Sigmoid colon (tissue), 7 donors: ENCODE data around the gene PRELID3B. TPM values are rescaled to one million over a fixed set of nuclear protein-coding genes. Genes with fewer than 3 reads are reported as not detected.

Experiments used
- DNase-seq: peaks from one replicate; pipeline ENCODE4 v3.0.0-alpha.2; 2019
- H3K27ac ChIP-seq, 4 donors: fragments of 200-600 bp; sonication (generic); one replicate each; pipeline ENCODE4 v1.5.1; 2016 to 2019; ENCODE audit warnings: mild to moderate bottlenecking in 1 of 4
- H3K27me3 ChIP-seq, 3 donors: fragments of 200-600 bp; sonication (generic); one replicate each; pipeline ENCODE4 v1.5.1; 2019; ENCODE audit warnings: mild to moderate bottlenecking in 1 of 3
- H3K36me3 ChIP-seq, 4 donors: fragments of 200-600 bp; sonication (generic); one replicate each; pipeline ENCODE4 v1.5.1; 2016 to 2019
- H3K4me1 ChIP-seq, 4 donors: fragments of 200-600 bp; sonication (generic); one replicate each; pipeline ENCODE4 v1.5.1; 2017 to 2019
- H3K4me3 ChIP-seq, 4 donors: fragments of 200-600 bp; sonication (generic); one replicate each; pipeline ENCODE4 v1.5.1; 2017 to 2019; ENCODE audit warnings: mild to moderate bottlenecking in 2 of 4, moderate library complexity in 1 of 4
- H3K9me3 ChIP-seq, 4 donors: fragments of 200-600 bp in 3 of 4; sonication (generic) in 3 of 4; one replicate each; pipeline versions ENCODE4 v1.5.1 to v1.6.1; 2013 to 2019
- CTCF ChIP-seq, 4 experiments: fragments of 450-650 bp in 3 of 4; fragments of 200-600 bp in 1 of 4; IDR thresholded peaks; one replicate each; pipeline ENCODE4 v1.5.1; 2016 to 2019; ENCODE audit warnings: antibody characterized with exemption in 4 of 4, mild to moderate bottlenecking in 3 of 4, moderate library complexity in 2 of 4
- EP300 ChIP-seq, 4 donors: sonication (generic); formaldehyde crosslinking; IDR thresholded peaks; one replicate each; pipeline ENCODE4 v1.6.1; 2017; ENCODE audit warnings: antibody characterized with exemption in 4 of 4
- POLR2A ChIP-seq, 2 donors: fragments of 450-650 bp; IDR thresholded peaks; one replicate each; pipeline ENCODE4 v1.6.1; 2016; ENCODE audit warnings: antibody characterized with exemption in 2 of 2, mild to moderate bottlenecking in 2 of 2, moderate library complexity in 2 of 2
- POLR2AphosphoS5 ChIP-seq, 4 donors: sonication (generic); formaldehyde crosslinking; IDR thresholded peaks; one replicate each; pipeline ENCODE4 v1.6.1; 2017; ENCODE audit warnings: antibody characterized with exemption in 4 of 4
- WGBS, 2 donors: extraction: QIAGEN DNeasy Blood & Tissue Kit; methylation state at CpG; one replicate each; pipeline ENCODE4 v1.1.7; 2013; 5-methylcytosine and 5-hydroxymethylcytosine counted together
- intact Hi-C: fragments of 100-400 bp; cut with DNase I; formaldehyde crosslinking; loops from one replicate; pipeline ENCODE4 v1.15.1; 2023
- polyA plus RNA-seq, 3 donors: library from polyadenylated mRNA; stranded (reverse); fragments of 200-250 nt; gene quantifications; one replicate each; pipeline ENCODE4 v1.2.3, GENCODE V29; 2013
- total RNA-seq, 4 donors: library from RNA; depleted of rRNA; stranded (reverse); fragments of >200 nt; gene quantifications; one replicate each; pipeline ENCODE4 v1.1.0, GENCODE V29; 2016
- donor health status: healthy with polysubstance abuse.
- donor health status: Bipolar disorder and iron deficiency.
- donor health status: healthy.

Gene PRELID3B
- total and polyA plus RNA-seq, 7 donors, result 27.4 to 189 (median 43.9) TPM

DNA sequence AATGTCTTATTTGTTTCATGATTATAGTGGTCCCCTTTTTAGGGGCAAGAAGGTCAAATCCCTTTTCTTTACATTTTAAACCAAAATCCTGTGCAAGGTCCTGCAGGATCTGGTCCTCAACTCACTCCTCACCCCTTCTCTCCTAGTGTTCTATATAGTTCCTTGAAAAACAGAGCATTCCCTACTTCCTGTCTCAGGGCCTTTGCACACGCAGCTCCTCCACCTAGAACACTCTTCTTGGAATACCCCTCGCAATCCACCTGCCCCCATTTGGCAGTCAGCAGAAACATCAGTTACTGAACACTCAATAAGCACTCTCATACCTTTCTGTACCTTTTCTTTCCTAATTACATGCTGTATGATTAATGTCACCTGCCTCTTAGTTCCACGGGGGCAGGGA, 7.2 kb downstream of the PRELID3B start:
- WGBS, 2 donors, result 95 to 99% methylated on average over 3 of the region's 3 CpGs
- no peak for TF ChIP-seq CTCF (IDR thresholded peaks at IDR 0.05)
- no peak for TF ChIP-seq EP300 (IDR thresholded peaks at IDR 0.05)
- TF ChIP-seq POLR2A (IDR thresholded peaks at IDR 0.05), result no peak
- Histone ChIP-seq H3K4me1 (peaks cover 0 to 34% (median 26%) of the 10 kb centered on the region in 4 donors), H3K4me3 (no peak overlapping the region), H3K9me3 (no peaks in the 10 kb centered on the region), H3K27me3 (no peaks in the 10 kb centered on the region), H3K27ac (no peak overlapping the region), H3K36me3 (peaks cover 11 to 49% (median 20%) of the 10 kb centered on the region in 4 donors)
- intact Hi-C loops, result no loop called here
- DNase-seq, result no peak

GRCh38 chr20:59033616-59034165, 8.9 kb downstream of the PRELID3B start:
- Histone ChIP-seq H3K4me3 (no peak overlapping the region), H3K9me3 (no peaks in the 10 kb centered on the region), H3K27ac (no peak overlapping the region), H3K4me1 (peaks cover 0 to 36% (median 32%) of the 10 kb centered on the region in 4 donors), H3K36me3 (peaks cover 11 to 63% (median 29%) of the 10 kb centered on the region in 4 donors), H3K27me3 (no peaks in the 10 kb centered on the region)
- intact Hi-C loops, result loop anchor here (2.0 to 5.0 kb wide), 3 partner anchors 27 to 141 kb away; partner anchors contain the start of genes CTSZ and NELFCD
- no peak for DNase-seq
- 76 to 87% methylated on average over 2 of the region's 2 CpGs for WGBS, 2 donors
- no peak for TF ChIP-seq POLR2AphosphoS5 (IDR thresholded peaks at IDR 0.05)
- TF ChIP-seq EP300 (IDR thresholded peaks at IDR 0.05), result no peak
- TF ChIP-seq POLR2A (IDR thresholded peaks at IDR 0.05), result no peak

- peak overlapping the region; percentile 88 to 94 (median 92) for H3K27ac ChIP-seq
- intact Hi-C loops, result loop anchor here (2.0 to 5.0 kb wide), 3 partner anchors 26 to 140 kb away; partner anchors contain the start of genes CTSZ and NELFCD
Measured at GRCh38 chr20:59033093-59033492, 9.5 kb downstream of the PRELID3B start.

DNA sequence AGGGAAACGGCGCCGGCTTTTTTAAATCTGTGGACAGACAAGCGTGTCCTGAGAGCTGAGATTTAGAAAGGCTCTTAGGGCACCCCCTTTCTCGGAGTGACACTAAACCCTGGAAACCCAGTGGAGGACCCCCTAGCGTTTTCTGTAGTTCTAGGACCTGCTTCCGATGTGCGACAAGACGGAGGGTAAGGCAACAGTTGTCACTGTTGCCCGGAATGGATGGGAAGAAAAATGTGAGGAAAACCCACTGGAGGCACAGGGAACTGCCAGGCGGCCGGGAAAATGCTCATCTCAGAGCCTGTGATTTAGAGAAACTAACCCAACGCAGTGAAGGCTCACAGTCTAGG, 9.9 kb downstream of the PRELID3B start:
- peak overlapping the region; percentile 60 to 82 (median 79) for H3K4me3 ChIP-seq
- 1 to 4% methylated on average over 13 of the region's 13 CpGs for WGBS, 2 donors
- peaks cover 11 to 66% (median 26%) of the 10 kb centered on the region in 4 donors for H3K36me3 ChIP-seq
- H3K9me3 ChIP-seq, result no peaks in the 10 kb centered on the region
- H3K27ac ChIP-seq, result peak overlapping the region; percentile 88 to 94 (median 92)
- intact Hi-C loops, result loop anchor here (1.0 to 5.0 kb wide), 4 partner anchors 10 to 140 kb away; partner anchors contain the start of genes CTSZ, NELFCD and PRELID3B
- H3K27me3 ChIP-seq, result no peaks in the 10 kb centered on the region
- no peak for DNase-seq
- peaks cover 0 to 46% (median 42%) of the 10 kb centered on the region in 4 donors for H3K4me1 ChIP-seq
- peak; percentile 26 to 43 (median 34) for TF ChIP-seq CTCF (IDR thresholded peaks at IDR 0.05)
- no peak for TF ChIP-seq EP300 (IDR thresholded peaks at IDR 0.05)

More at GRCh38 chr20:59033093-59033492, 9.5 kb downstream of the PRELID3B start:
- DNase-seq, result no peak
- H3K4me1 ChIP-seq, result peaks cover 0 to 42% (median 38%) of the 10 kb centered on the region in 4 donors
- H3K27me3 ChIP-seq, result no peaks in the 10 kb centered on the region
- TF ChIP-seq CTCF (IDR thresholded peaks at IDR 0.05) (peak in 1 of 4 experiments; percentile 3), EP300 (IDR thresholded peaks at IDR 0.05) (no peak), POLR2A (IDR thresholded peaks at IDR 0.05) (no peak)
- peaks cover 11 to 66% (median 28%) of the 10 kb centered on the region in 4 donors for H3K36me3 ChIP-seq
- 99 to 100% methylated on average over 1 of the region's 1 CpG for WGBS, 2 donors
- H3K4me3 ChIP-seq, result peak overlapping the region in 3 of 4 donors; percentile 77 to 82 (median 81)
- no peaks in the 10 kb centered on the region for H3K9me3 ChIP-seq

DNA sequence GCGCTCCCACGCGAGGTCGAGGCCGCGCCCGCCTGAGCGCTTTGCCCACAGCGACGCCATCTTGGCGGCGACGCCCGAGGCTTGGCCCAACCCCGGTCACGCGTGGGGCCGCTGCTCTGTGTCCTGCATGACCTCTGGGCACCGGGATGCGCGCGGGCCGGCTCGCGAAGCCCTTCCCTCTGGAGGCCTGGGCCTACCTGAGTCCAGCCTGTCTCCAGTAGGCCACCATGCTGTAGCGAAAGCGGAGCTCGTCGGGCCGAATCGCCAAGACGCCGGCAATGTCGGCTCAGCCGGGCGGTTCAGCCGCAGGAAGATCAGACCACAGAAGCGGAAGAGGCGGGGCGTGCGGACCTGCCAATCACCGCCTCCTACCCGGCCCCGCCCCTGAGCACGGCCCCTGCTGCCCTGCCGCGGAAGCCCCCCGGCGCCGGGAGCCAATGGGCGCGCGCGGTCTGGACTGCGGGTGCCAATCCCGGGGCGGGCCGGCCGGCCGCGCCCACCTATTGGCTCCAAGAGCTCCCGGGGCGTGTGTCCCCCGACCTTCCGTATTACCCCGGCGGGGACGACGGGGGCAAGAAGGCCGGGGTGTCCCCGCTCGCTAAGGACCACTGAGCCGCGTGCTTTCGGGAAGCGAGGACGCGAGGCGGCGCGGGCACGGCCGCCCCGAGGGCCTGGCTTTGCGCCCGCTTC, 10.4 kb downstream of the PRELID3B start, which contains the start of gene ATP5F1E:
Gene ATP5F1E, minus strand, starts transcription at position 313 of the 690 bp plus-strand sequence. Its CDS starts 84 bp downstream, at position 229.
- peak; percentile 98 for DNase-seq
- no peaks in the 10 kb centered on the region for H3K27me3 ChIP-seq
- intact Hi-C loops, result loop anchor here (1.0 to 5.0 kb wide), 4 partner anchors 10 to 139 kb away; partner anchors contain the start of genes CTSZ, NELFCD and PRELID3B
- H3K4me3 ChIP-seq, result peak within 1 kb of the TSS; percentile 77 to 88 (median 82)
- H3K36me3 ChIP-seq, result peaks cover 11 to 66% (median 25%) of the 10 kb centered on the region in 4 donors
- H3K9me3 ChIP-seq, result no peaks in the 10 kb centered on the region
- 0% methylated on average over 86 of the region's 86 CpGs for WGBS, 2 donors
- H3K4me1 ChIP-seq, result peaks cover 0 to 51% (median 48%) of the 10 kb centered on the region in 4 donors
- TF ChIP-seq POLR2A (IDR thresholded peaks at IDR 0.05), result peak; percentile 73 to 82
- peak; percentile 88 to 98 (median 96) for TF ChIP-seq POLR2AphosphoS5 (IDR thresholded peaks at IDR 0.05)
- TF ChIP-seq EP300 (IDR thresholded peaks at IDR 0.05), result no peak
- H3K27ac ChIP-seq, result peak within 1 kb of the TSS; percentile 88 to 94 (median 92)
